Measurements from ENCODE around the gene PYM1.

GRCh38 chr12:55970775-55971174, 43.1 kb upstream of the PYM1 start:
- TF ChIP-seq TFAP4 (IDR thresholded peaks at IDR 0.05; ENCODE audit: borderline replicate concordance, low read depth) (no peak), REST (IDR thresholded peaks at IDR 0.05; ENCODE audit: borderline replicate concordance in 1 of 2, low read depth in 1 of 2, low read length in 2 of 2) (no peak), POLR2A (IDR thresholded peaks at IDR 0.05; ENCODE audit: insufficient read depth in 1 of 2, low read depth in 2 of 2, low read length in 2 of 2) (no peak), SMAD1 (CRISPR knock-in tag; IDR thresholded peaks at IDR 0.05; ENCODE audit: borderline replicate concordance, low read depth) (no peak), BRCA1 (CRISPR knock-in tag; IDR thresholded peaks at IDR 0.05) (no peak), HDAC2 (CRISPR knock-in tag; IDR thresholded peaks at IDR 0.05) (no peak), ZBTB8A (CRISPR knock-in tag; IDR thresholded peaks at IDR 0.05; ENCODE audit: borderline replicate concordance, low read depth) (no peak), TAF1 (CRISPR knock-in tag; IDR thresholded peaks at IDR 0.05) (no peak), SP1 (IDR thresholded peaks at IDR 0.05) (no peak), SP1 (CRISPR knock-in tag; IDR thresholded peaks at IDR 0.05) (no peak), MAZ (IDR thresholded peaks at IDR 0.05; ENCODE audit: borderline replicate concordance, low read depth, low read length) (no peak), MAZ (CRISPR knock-in tag; IDR thresholded peaks at IDR 0.05; ENCODE audit: low read depth) (no peak)

Data from HepG2 (cell line).